ENCODE data around the gene DYNLRB2. TPM values are rescaled to one million over a fixed set of nuclear protein-coding genes. Genes with fewer than 3 reads are reported as not detected.
A peak's percentile ranks its signal among the peaks of the same experiment; 100 is the strongest.

DYNLRB2 gene
- total and polyA plus RNA-seq, 9 of the 15 experiments (the other 6 are each of a cell fraction or from before 2014, with no cell fraction given) = not detected

GRCh38 chr16:80540516-80541305 is at the start of gene DYNLRB2 (continued):
- TF ChIP-seq THRAP3 (IDR thresholded peaks at IDR 0.05; ENCODE audit: borderline replicate concordance) = no peak
- TF ChIP-seq DIDO1 (tag; IDR thresholded peaks at IDR 0.05; ENCODE audit: low read depth) = peak; percentile 56; the same call in 1 of the 2 replicates
- no peak for TF ChIP-seq RBBP5 (IDR thresholded peaks at IDR 0.05; ENCODE audit: borderline replicate concordance, insufficient read depth, low read length, poor library complexity, severe bottlenecking)
- no peak for TF ChIP-seq MTA2 (IDR thresholded peaks at IDR 0.05; ENCODE audit: low read depth)
- TF ChIP-seq NFIC (IDR thresholded peaks at IDR 0.05) = 0 out of 2 replicates have a peak, but pooled peaks have one; percentile 7
- no peak for TF ChIP-seq ZNF76 (CRISPR knock-in tag; IDR thresholded peaks at IDR 0.05; ENCODE audit: borderline replicate concordance)
- TF ChIP-seq ZNF23 (CRISPR knock-in tag; IDR thresholded peaks at IDR 0.05) = no peak
- peak; percentile 71 for TF ChIP-seq RBM22 (IDR thresholded peaks at IDR 0.05; ENCODE audit: low read depth, low read length, poor library complexity, severe bottlenecking)
- TF ChIP-seq, protein P1, sequence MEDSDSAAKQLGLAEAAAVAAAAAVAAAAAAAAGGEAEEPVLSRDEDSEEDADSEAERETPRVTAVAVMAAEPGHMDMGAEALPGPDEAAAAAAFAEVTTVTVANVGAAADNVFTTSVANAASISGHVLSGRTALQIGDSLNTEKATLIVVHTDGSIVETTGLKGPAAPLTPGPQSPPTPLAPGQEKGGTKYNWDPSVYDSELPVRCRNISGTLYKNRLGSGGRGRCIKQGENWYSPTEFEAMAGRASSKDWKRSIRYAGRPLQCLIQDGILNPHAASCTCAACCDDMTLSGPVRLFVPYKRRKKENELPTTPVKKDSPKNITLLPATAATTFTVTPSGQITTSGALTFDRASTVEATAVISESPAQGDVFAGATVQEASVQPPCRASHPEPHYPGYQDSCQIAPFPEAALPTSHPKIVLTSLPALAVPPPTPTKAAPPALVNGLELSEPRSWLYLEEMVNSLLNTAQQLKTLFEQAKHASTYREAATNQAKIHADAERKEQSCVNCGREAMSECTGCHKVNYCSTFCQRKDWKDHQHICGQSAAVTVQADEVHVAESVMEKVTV (CRISPR knock-in tag; IDR thresholded peaks at IDR 0.05) = no peak
- TF ChIP-seq SIN3A (IDR thresholded peaks at IDR 0.05; ENCODE audit: borderline replicate concordance in 2 of 2, control insufficient read depth in 1 of 2, low read depth in 2 of 2, low read length in 2 of 2) = peak in 1 of 2 experiments; percentile 63; a peak in 1 of 4 replicates
- TF ChIP-seq MYNN (IDR thresholded peaks at IDR 0.05) = no peak
- no peak for TF ChIP-seq MYNN (CRISPR knock-in tag; IDR thresholded peaks at IDR 0.05)
- TF ChIP-seq, protein P2, sequence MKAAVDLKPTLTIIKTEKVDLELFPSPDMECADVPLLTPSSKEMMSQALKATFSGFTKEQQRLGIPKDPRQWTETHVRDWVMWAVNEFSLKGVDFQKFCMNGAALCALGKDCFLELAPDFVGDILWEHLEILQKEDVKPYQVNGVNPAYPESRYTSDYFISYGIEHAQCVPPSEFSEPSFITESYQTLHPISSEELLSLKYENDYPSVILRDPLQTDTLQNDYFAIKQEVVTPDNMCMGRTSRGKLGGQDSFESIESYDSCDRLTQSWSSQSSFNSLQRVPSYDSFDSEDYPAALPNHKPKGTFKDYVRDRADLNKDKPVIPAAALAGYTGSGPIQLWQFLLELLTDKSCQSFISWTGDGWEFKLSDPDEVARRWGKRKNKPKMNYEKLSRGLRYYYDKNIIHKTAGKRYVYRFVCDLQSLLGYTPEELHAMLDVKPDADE (conservative IDR thresholded peaks at IDR 0.05; ENCODE audit: control insufficient read depth, low read depth, low read length) = no peak
- TF ChIP-seq RERE (CRISPR knock-in tag; IDR thresholded peaks at IDR 0.05; ENCODE audit: borderline replicate concordance) = no peak
- 0 out of 4 replicates have a peak, but pooled peaks of 1 of the 2 experiments have one; percentile 19 for TF ChIP-seq TRIM24 (IDR thresholded peaks at IDR 0.05)
- no peak for TF ChIP-seq ELK1 (CRISPR knock-in tag; IDR thresholded peaks at IDR 0.05)
- TF ChIP-seq ZFP30 (CRISPR knock-in tag; IDR thresholded peaks at IDR 0.05; ENCODE audit: borderline replicate concordance) = no peak
- TF ChIP-seq MXI1 (IDR thresholded peaks at IDR 0.05; ENCODE audit: low read depth, low read length) = peak; percentile 67; the same call in 1 of the 2 replicates
